Hypothalamus (tissue), 51 donors: ENCODE results near the gene IGDCC3.
A peak's percentile ranks its signal among the peaks of the same experiment; 100 is the strongest.
"Not testable (repeated sequence)": the region's sequence is repeated elsewhere in the genome, so short reads cannot be mapped to it uniquely, and the experiment has no call there.

Experiments
- DNase-seq, 51 donors: peaks; one replicate each; lab custom pipeline; 2025; lab: John Stamatoyannopoulos, UW

IGDCC3 gene

GRCh38 chr15:65374334-65374733 is 3.5 kb downstream of the IGDCC3 start:
- no peak for DNase-seq

GRCh38 chr15:65373163-65373651 is 4.6 kb downstream of the IGDCC3 start:
- no peak for DNase-seq

GRCh38 chr15:65372787-65373067 is 5.1 kb downstream of the IGDCC3 start:
- DNase-seq = no peak

GRCh38 chr15:65371976-65372786 is 5.6 kb downstream of the IGDCC3 start:
- no peak for DNase-seq

- DNase-seq = no peak
These were observed 6.9 kb downstream of the IGDCC3 start for GRCh38 chr15:65370885-65371284.

- DNase-seq = no peak
These were observed 8.2 kb downstream of the IGDCC3 start for GRCh38 chr15:65369651-65370050.

GRCh38 chr15:65369212-65369547 is 8.6 kb downstream of the IGDCC3 start:
- DNase-seq = no peak

- DNase-seq = peak in 23 of 51 donors; percentile 7 to 68 (median 31)
These were observed 9.2 kb downstream of the IGDCC3 start for GRCh38 chr15:65368302-65369211.

- no peak for DNase-seq
These were observed 11.5 kb downstream of the IGDCC3 start for GRCh38 chr15:65366122-65366892.

GRCh38 chr15:65365229-65365628 is 12.6 kb downstream of the IGDCC3 start:
- no peak for DNase-seq

- DNase-seq = no peak
These were observed 14.0 kb downstream of the IGDCC3 start for GRCh38 chr15:65363766-65364165.

- no peak for DNase-seq
These were observed 14.5 kb downstream of the IGDCC3 start for GRCh38 chr15:65363306-65363705.

GRCh38 chr15:65362491-65362890 is 15.3 kb downstream of the IGDCC3 start:
- no peak for DNase-seq

- no peak for DNase-seq
These were observed 15.9 kb downstream of the IGDCC3 start for GRCh38 chr15:65361708-65362459.

GRCh38 chr15:65360506-65360905 is 17.3 kb downstream of the IGDCC3 start:
- no peak for DNase-seq

GRCh38 chr15:65355988-65356353 is 21.8 kb downstream of the IGDCC3 start:
- peak in 5 of 51 donors; percentile 22 to 76 (median 50) for DNase-seq

GRCh38 chr15:65355173-65355987 is 22.4 kb downstream of the IGDCC3 start:
- DNase-seq = peak in 44 of 51 donors; percentile 21 to 85 (median 62)

GRCh38 chr15:65354835-65355172 is 23.0 kb downstream of the IGDCC3 start:
- DNase-seq = peak in 6 of 51 donors; percentile 16 to 51 (median 28)

GRCh38 chr15:65351972-65352371 is 25.8 kb downstream of the IGDCC3 start:
- DNase-seq = not testable (repeated sequence)

- no peak for DNase-seq
These were observed 28.5 kb downstream of the IGDCC3 start for GRCh38 chr15:65349338-65349737.
